T-helper 1 cell treated with Interleukin-12 subunit alpha and Interleukin-12 subunit beta and Interleukin-4 antibody, amounts not matched to agents 30 μg/mL and 1 μg/mL, for 36 hours (primary cell): Measurements from ENCODE around the gene CNBD2.
"Not testable (repeated sequence)": the region's sequence is repeated elsewhere in the genome, so short reads cannot be mapped to it uniquely, and the experiment has no call there.

Source experiments
- H3K27ac Mint-ChIP-seq: one replicate; pipeline ENCODE4 v1.8.0; 2021; ENCODE audit warnings: mild to moderate bottlenecking, mixed read lengths
- H3K27me3 Mint-ChIP-seq: one replicate; pipeline ENCODE4 v1.8.0; 2021; ENCODE audit warnings: low read depth, mixed read lengths
- H3K36me3 Mint-ChIP-seq: one replicate; pipeline ENCODE4 v1.8.0; 2021; ENCODE audit warnings: low read depth, mixed read lengths
- H3K4me1 Mint-ChIP-seq: one replicate; pipeline ENCODE4 v1.8.0; 2021; ENCODE audit warnings: low read depth, mixed read lengths
- H3K4me3 Mint-ChIP-seq: one replicate; pipeline ENCODE4 v1.8.0; 2021; ENCODE audit warnings: mild to moderate bottlenecking, moderate library complexity, mixed read lengths
- H3K9me3 Mint-ChIP-seq: one replicate; pipeline ENCODE4 v1.8.0; 2021; ENCODE audit warnings: mixed read lengths

Gene CNBD2

GRCh38 chr20:36052117-36052513 lies 83.7 kb downstream of the CNBD2 start:
- no peak overlapping the region for H3K27ac Mint-ChIP-seq
- no peak overlapping the region for H3K4me3 Mint-ChIP-seq
- H3K27me3 Mint-ChIP-seq, result peaks cover 16% of the 10 kb centered on the region
- peaks cover 21% of the 10 kb centered on the region for H3K36me3 Mint-ChIP-seq
- peaks cover 23% of the 10 kb centered on the region for H3K4me1 Mint-ChIP-seq
- no peaks in the 10 kb centered on the region for H3K9me3 Mint-ChIP-seq

- not testable (repeated sequence) for H3K4me3 Mint-ChIP-seq, H3K9me3 Mint-ChIP-seq, H3K27ac Mint-ChIP-seq, H3K4me1 Mint-ChIP-seq, H3K36me3 Mint-ChIP-seq
- peaks cover 16% of the 10 kb centered on the region for H3K27me3 Mint-ChIP-seq
Observed at GRCh38 chr20:36053863-36054518, 85.6 kb downstream of the CNBD2 start.

- no peak overlapping the region for H3K4me3 Mint-ChIP-seq
- no peaks in the 10 kb centered on the region for H3K36me3 Mint-ChIP-seq
- no peak overlapping the region for H3K27ac Mint-ChIP-seq
- H3K9me3 Mint-ChIP-seq, result no peaks in the 10 kb centered on the region
- peaks cover 16% of the 10 kb centered on the region for H3K27me3 Mint-ChIP-seq
- H3K4me1 Mint-ChIP-seq, result peaks cover 7% of the 10 kb centered on the region
Observed at GRCh38 chr20:36055145-36055544, 86.8 kb downstream of the CNBD2 start.

GRCh38 chr20:36060676-36061075 lies 92.3 kb downstream of the CNBD2 start:
- Mint-ChIP-seq H3K4me1 (peaks cover 3% of the 10 kb centered on the region), H3K4me3 (no peak overlapping the region), H3K27ac (no peak overlapping the region), H3K27me3 (peaks cover 23% of the 10 kb centered on the region), H3K36me3 (no peaks in the 10 kb centered on the region), H3K9me3 (peaks cover 4% of the 10 kb centered on the region)

- Mint-ChIP-seq H3K27me3 (peaks cover 28% of the 10 kb centered on the region), H3K4me1 (peaks cover 3% of the 10 kb centered on the region), H3K9me3 (peaks cover 4% of the 10 kb centered on the region), H3K36me3 (no peaks in the 10 kb centered on the region), H3K4me3 (no peak overlapping the region), H3K27ac (no peak overlapping the region)
Observed at GRCh38 chr20:36061754-36062153, 93.4 kb downstream of the CNBD2 start.

GRCh38 chr20:36062799-36063198 lies 94.4 kb downstream of the CNBD2 start:
- Mint-ChIP-seq H3K4me3 (no peak overlapping the region), H3K36me3 (no peaks in the 10 kb centered on the region), H3K9me3 (peaks cover 4% of the 10 kb centered on the region)

GRCh38 chr20:36063916-36064657 lies 95.7 kb downstream of the CNBD2 start:
- Mint-ChIP-seq H3K36me3 (no peaks in the 10 kb centered on the region), H3K27ac (no peak overlapping the region), H3K4me3 (peak overlapping the region; percentile 82), H3K9me3 (peaks cover 4% of the 10 kb centered on the region), H3K4me1 (peaks cover 3% of the 10 kb centered on the region), H3K27me3 (peaks cover 30% of the 10 kb centered on the region)

More at GRCh38 chr20:36062799-36063198, 94.4 kb downstream of the CNBD2 start:
- Mint-ChIP-seq H3K27me3 (peaks cover 30% of the 10 kb centered on the region), H3K4me1 (peaks cover 3% of the 10 kb centered on the region), H3K27ac (no peak overlapping the region)

- Mint-ChIP-seq H3K9me3 (peaks cover 4% of the 10 kb centered on the region), H3K36me3 (no peaks in the 10 kb centered on the region), H3K4me3 (peak overlapping the region; percentile 82), H3K27me3 (peaks cover 34% of the 10 kb centered on the region), H3K27ac (no peak overlapping the region), H3K4me1 (peaks cover 3% of the 10 kb centered on the region)
Observed at GRCh38 chr20:36064658-36065426, 96.5 kb downstream of the CNBD2 start.

GRCh38 chr20:36065427-36065998 lies 97.1 kb downstream of the CNBD2 start:
- Mint-ChIP-seq H3K27me3 (peaks cover 34% of the 10 kb centered on the region), H3K9me3 (peaks cover 4% of the 10 kb centered on the region), H3K36me3 (no peaks in the 10 kb centered on the region), H3K4me1 (peaks cover 3% of the 10 kb centered on the region), H3K4me3 (peak overlapping the region; percentile 82), H3K27ac (no peak overlapping the region)

GRCh38 chr20:36066777-36067176 lies 98.4 kb downstream of the CNBD2 start:
- Mint-ChIP-seq H3K4me1 (peaks cover 5% of the 10 kb centered on the region), H3K27ac (no peak overlapping the region), H3K4me3 (no peak overlapping the region), H3K36me3 (no peaks in the 10 kb centered on the region), H3K27me3 (peaks cover 41% of the 10 kb centered on the region), H3K9me3 (peaks cover 4% of the 10 kb centered on the region)

GRCh38 chr20:36068526-36068925 lies 100.1 kb downstream of the CNBD2 start:
- not testable (repeated sequence) for H3K4me3 Mint-ChIP-seq, H3K36me3 Mint-ChIP-seq, H3K27ac Mint-ChIP-seq, H3K4me1 Mint-ChIP-seq, H3K9me3 Mint-ChIP-seq
- peaks cover 37% of the 10 kb centered on the region for H3K27me3 Mint-ChIP-seq

GRCh38 chr20:36070451-36070850 lies 102.1 kb downstream of the CNBD2 start:
- Mint-ChIP-seq H3K27ac (no peak overlapping the region), H3K9me3 (no peaks in the 10 kb centered on the region), H3K27me3 (peaks cover 39% of the 10 kb centered on the region), H3K4me3 (no peak overlapping the region), H3K4me1 (peaks cover 2% of the 10 kb centered on the region), H3K36me3 (no peaks in the 10 kb centered on the region)

GRCh38 chr20:36071848-36072247 lies 103.5 kb downstream of the CNBD2 start:
- Mint-ChIP-seq H3K4me1 (peaks cover 2% of the 10 kb centered on the region), H3K27ac (no peak overlapping the region), H3K27me3 (peaks cover 39% of the 10 kb centered on the region), H3K9me3 (no peaks in the 10 kb centered on the region), H3K36me3 (no peaks in the 10 kb centered on the region), H3K4me3 (no peak overlapping the region)

GRCh38 chr20:36074983-36075382 lies 106.6 kb downstream of the CNBD2 start:
- Mint-ChIP-seq H3K9me3 (no peaks in the 10 kb centered on the region), H3K36me3 (no peaks in the 10 kb centered on the region), H3K27ac (no peak overlapping the region), H3K4me1 (peaks cover 2% of the 10 kb centered on the region), H3K4me3 (no peak overlapping the region), H3K27me3 (peaks cover 41% of the 10 kb centered on the region)
